ENCODE data around the gene ARRB1. TPM values are rescaled to one million over a fixed set of nuclear protein-coding genes. Genes with fewer than 3 reads are reported as not detected.
"Not testable (repeated sequence)": the region's sequence is repeated elsewhere in the genome, so short reads cannot be mapped to it uniquely, and the experiment has no call there.

ARRB1 gene
- total RNA-seq, 1 donor from 2014 or later = 33.1 TPM

DNA sequence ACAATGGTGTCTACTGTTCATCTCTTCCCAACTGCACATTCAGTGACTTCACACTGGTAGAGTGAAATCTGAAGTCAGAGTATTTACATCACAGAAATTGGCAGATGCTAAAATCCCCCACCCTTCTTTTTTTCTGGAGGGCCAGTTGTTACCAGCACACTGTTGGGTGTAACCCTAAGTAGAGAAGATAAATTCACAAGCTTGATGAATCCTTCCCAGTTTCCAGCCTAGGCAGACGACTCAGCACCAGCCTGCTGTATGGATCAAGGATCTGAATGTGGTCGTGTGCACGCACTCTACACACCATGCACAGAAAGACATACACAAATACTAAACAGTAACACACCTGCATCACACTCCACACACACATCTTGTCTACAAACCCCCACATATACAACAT is 46.0 kb downstream of the ARRB1 start:
- peaks cover 23% of the 10 kb centered on the region for H3K4me1 ChIP-seq
- intact Hi-C loops (cut with DNase I) = no loop called here

GRCh38 chr11:75304941-75305340 is 46.5 kb downstream of the ARRB1 start:
- H3K27ac ChIP-seq; H3K9me3 ChIP-seq; H3K27me3 ChIP-seq; H3K36me3 ChIP-seq; H3K4me3 ChIP-seq; DNase-seq (ENCODE audit: extremely low spot score in 2 of 2); intact Hi-C loops (cut with DNase I): not testable (repeated sequence)
- peaks cover 22% of the 10 kb centered on the region for H3K4me1 ChIP-seq

More for the DNA sequence above, 46.0 kb downstream of the ARRB1 start:
- H3K36me3 ChIP-seq = no peaks in the 10 kb centered on the region
- no peak overlapping the region for H3K27ac ChIP-seq
- H3K27me3 ChIP-seq = no peaks in the 10 kb centered on the region
- TF ChIP-seq POLR2A (IDR thresholded peaks at IDR 0.05) (no peak), POLR2AphosphoS5 (IDR thresholded peaks at IDR 0.05; ENCODE audit: insufficient read depth in 1 of 2, low read depth in 1 of 2) (no peak), CTCF (IDR thresholded peaks at IDR 0.05) (no peak)
- DNase-seq (ENCODE audit: extremely low spot score in 2 of 2) = no peak
- peak overlapping the region in 1 of 2 donors; percentile 0 for H3K4me3 ChIP-seq
- no peaks in the 10 kb centered on the region for H3K9me3 ChIP-seq

DNA sequence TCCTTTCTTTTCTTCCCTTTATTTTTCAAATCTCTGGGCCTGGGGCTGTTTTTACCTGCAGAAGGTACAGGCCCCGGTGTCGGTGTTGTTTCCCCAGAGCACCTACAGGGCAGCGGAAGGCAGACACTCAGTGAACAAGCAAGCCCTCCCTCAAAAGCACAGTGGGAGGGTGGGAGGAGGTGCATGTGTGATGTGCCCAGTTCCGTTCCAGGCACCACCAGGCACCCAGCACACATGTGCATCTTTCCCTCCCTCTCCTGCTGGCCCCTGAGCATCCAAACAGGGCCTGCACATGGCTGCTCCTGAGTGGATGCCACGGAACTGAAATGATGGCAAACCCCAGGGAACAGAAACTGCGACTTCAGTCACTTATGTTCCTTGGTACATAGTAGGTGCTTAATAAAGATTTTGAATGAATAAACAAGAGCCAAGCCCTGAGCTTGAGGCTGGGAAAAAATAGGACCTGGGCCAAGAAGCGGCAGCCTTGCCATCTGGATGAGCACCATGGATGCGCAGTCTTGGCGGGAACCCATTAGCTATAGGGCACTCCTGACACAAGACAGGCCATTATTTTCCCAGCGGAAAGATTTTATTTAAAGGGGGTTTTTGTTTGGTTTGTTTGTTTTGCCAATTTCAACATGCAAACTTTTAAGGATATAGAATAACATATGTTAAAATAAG is 47.8 kb downstream of the ARRB1 start:
- TF ChIP-seq POLR2AphosphoS5 (IDR thresholded peaks at IDR 0.05; ENCODE audit: insufficient read depth in 1 of 2, low read depth in 1 of 2) (no peak), POLR2A (IDR thresholded peaks at IDR 0.05) (no peak), CTCF (IDR thresholded peaks at IDR 0.05) (no peak)
- Histone ChIP-seq H3K4me1 (peaks cover 22% of the 10 kb centered on the region), H3K4me3 (no peak overlapping the region), H3K36me3 (no peaks in the 10 kb centered on the region), H3K27ac (no peak overlapping the region), H3K27me3 (no peaks in the 10 kb centered on the region), H3K9me3 (no peaks in the 10 kb centered on the region)
- intact Hi-C loops (cut with DNase I) = no loop called here
- no peak for DNase-seq (ENCODE audit: extremely low spot score in 2 of 2)

DNA sequence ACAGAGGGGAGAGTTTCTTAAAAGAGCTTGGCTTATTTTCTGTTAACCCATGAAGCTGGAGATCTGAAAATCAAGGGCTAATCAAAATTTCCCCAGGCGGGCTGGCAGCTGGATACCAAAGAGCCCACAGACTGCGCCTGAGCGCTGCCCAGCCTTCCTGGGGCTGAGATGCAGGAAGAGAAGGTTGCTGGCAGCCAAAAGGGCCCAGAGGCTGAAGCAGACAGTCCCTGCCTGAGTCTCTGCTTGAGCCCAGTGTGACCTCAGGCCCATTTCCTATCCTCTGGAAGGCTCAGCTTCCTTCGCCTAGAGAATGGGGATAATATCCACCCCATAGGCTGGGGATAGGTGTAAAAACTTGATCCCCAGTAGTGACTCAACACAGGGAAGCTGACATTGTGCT is 49.1 kb downstream of the ARRB1 start:
- H3K4me3 ChIP-seq = no peak overlapping the region
- H3K9me3 ChIP-seq = no peaks in the 10 kb centered on the region
- intact Hi-C loops (cut with DNase I) = no loop called here
- no peaks in the 10 kb centered on the region for H3K36me3 ChIP-seq
- TF ChIP-seq POLR2A (IDR thresholded peaks at IDR 0.05) (no peak), CTCF (IDR thresholded peaks at IDR 0.05) (no peak), POLR2AphosphoS5 (IDR thresholded peaks at IDR 0.05; ENCODE audit: insufficient read depth in 1 of 2, low read depth in 1 of 2) (no peak)
- H3K27ac ChIP-seq = no peak overlapping the region
- no peaks in the 10 kb centered on the region for H3K27me3 ChIP-seq
- DNase-seq (ENCODE audit: extremely low spot score in 2 of 2) = no peak
- H3K4me1 ChIP-seq = peaks cover 15% of the 10 kb centered on the region

GRCh38 chr11:75301601-75302345 is 49.7 kb downstream of the ARRB1 start:
- Histone ChIP-seq H3K27ac (no peak overlapping the region), H3K36me3 (no peaks in the 10 kb centered on the region), H3K27me3 (no peaks in the 10 kb centered on the region), H3K4me1 (peaks cover 9% of the 10 kb centered on the region), H3K4me3 (no peak overlapping the region), H3K9me3 (no peaks in the 10 kb centered on the region)
- intact Hi-C loops (cut with DNase I) = no loop called here
- TF ChIP-seq CTCF (IDR thresholded peaks at IDR 0.05) = no peak
- no peak for TF ChIP-seq POLR2A (IDR thresholded peaks at IDR 0.05)
- no peak for TF ChIP-seq POLR2AphosphoS5 (IDR thresholded peaks at IDR 0.05; ENCODE audit: insufficient read depth in 1 of 2, low read depth in 1 of 2)
- no peak for DNase-seq (ENCODE audit: extremely low spot score in 2 of 2)
